ENCODE data around the gene ARL6IP6.

DNA sequence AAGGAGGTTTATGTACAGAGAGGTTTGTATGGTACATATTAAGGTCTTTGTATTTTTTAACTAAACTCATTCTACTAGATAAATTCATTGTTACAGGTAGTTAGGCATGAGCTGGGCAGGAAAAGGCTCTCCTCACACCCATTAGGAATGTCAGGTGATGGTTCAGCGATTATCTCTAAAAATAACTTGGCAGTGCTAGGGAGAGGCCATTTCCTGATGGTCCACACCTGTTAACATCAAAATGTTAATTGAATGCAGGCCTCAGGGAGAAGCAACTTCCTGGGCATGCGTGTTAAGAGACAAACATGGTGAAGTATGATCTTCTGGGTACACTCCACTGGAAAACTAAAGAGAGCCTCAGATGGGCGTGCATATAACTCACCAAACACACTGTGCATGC, 73.6 kb downstream of the ARL6IP6 start:
- TF ChIP-seq POLR2AphosphoS5 (IDR thresholded peaks at IDR 0.05) = no peak
- TF ChIP-seq, protein P1, sequence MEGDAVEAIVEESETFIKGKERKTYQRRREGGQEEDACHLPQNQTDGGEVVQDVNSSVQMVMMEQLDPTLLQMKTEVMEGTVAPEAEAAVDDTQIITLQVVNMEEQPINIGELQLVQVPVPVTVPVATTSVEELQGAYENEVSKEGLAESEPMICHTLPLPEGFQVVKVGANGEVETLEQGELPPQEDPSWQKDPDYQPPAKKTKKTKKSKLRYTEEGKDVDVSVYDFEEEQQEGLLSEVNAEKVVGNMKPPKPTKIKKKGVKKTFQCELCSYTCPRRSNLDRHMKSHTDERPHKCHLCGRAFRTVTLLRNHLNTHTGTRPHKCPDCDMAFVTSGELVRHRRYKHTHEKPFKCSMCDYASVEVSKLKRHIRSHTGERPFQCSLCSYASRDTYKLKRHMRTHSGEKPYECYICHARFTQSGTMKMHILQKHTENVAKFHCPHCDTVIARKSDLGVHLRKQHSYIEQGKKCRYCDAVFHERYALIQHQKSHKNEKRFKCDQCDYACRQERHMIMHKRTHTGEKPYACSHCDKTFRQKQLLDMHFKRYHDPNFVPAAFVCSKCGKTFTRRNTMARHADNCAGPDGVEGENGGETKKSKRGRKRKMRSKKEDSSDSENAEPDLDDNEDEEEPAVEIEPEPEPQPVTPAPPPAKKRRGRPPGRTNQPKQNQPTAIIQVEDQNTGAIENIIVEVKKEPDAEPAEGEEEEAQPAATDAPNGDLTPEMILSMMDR (IDR thresholded peaks at IDR 0.05) = no peak
- no peak for TF ChIP-seq POLR2A (IDR thresholded peaks at IDR 0.05)
- TF ChIP-seq EP300 (IDR thresholded peaks at IDR 0.05) = no peak
